Sigmoid colon (tissue), 4 donors: ENCODE measurements around the gene NTM.

ENCODE experiments used
- CTCF ChIP-seq, 4 experiments: fragments of 450-650 bp in 3 of 4; fragments of 200-600 bp in 1 of 4; IDR thresholded peaks; one replicate each; pipeline ENCODE4 v1.5.1; 2016 to 2019; ENCODE audit warnings: antibody characterized with exemption in 4 of 4, mild to moderate bottlenecking in 3 of 4, moderate library complexity in 2 of 4
- EP300 ChIP-seq, 4 donors: sonication (generic); formaldehyde crosslinking; IDR thresholded peaks; one replicate each; pipeline ENCODE4 v1.6.1; 2017; ENCODE audit warnings: antibody characterized with exemption in 4 of 4
- POLR2A ChIP-seq, 2 donors: fragments of 450-650 bp; IDR thresholded peaks; one replicate each; pipeline ENCODE4 v1.6.1; 2016; ENCODE audit warnings: antibody characterized with exemption in 2 of 2, mild to moderate bottlenecking in 2 of 2, moderate library complexity in 2 of 2
- POLR2AphosphoS5 ChIP-seq, 4 donors: sonication (generic); formaldehyde crosslinking; IDR thresholded peaks; one replicate each; pipeline ENCODE4 v1.6.1; 2017; ENCODE audit warnings: antibody characterized with exemption in 4 of 4

DNA sequence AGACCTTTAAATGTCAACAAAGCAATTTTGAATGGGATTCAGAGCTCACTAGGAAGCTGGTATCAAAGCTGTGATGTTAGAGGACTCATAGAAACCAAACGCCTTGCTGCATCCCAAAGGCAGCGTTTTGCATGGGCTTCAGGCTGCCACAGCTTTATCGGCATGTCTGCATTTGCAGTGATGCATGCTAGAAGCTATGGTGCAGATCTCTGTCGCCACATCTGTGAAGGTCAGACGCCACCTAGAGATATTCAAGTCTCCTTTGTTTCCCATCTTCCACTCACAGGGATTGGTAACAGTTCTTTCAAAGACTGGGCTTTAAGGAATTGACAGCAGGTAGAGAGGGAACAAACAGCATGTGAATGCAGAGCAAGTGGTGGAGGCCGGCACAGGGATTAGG is 47.8 kb downstream of the NTM start:
- TF ChIP-seq POLR2AphosphoS5 (IDR thresholded peaks at IDR 0.05) (no peak), CTCF (IDR thresholded peaks at IDR 0.05) (no peak), EP300 (IDR thresholded peaks at IDR 0.05) (no peak), POLR2A (IDR thresholded peaks at IDR 0.05) (no peak)
